Activated B cell treated with CpG ODN at 0.5 μM for 24 hours (primary cell): ENCODE results near the gene PLPP1. TPM values are rescaled to one million over a fixed set of nuclear protein-coding genes. Genes with fewer than 3 reads are reported as not detected.

Experiments
- ATAC-seq: fragments of 200-7000 bp; cut with Tn5 transposase; one replicate; pipeline ENCODE4 v1.10.0; 2021; ENCODE audit warnings: low read depth, mild to moderate bottlenecking, moderate library complexity
- CTCF ChIA-PET: fragments of 350-600 bp; sonication (Branson Sonifier 250); formaldehyde crosslinking; loops from one replicate; lab custom pipeline; 2021; ENCODE audit warnings: antibody characterized with exemption; lab: Charles Lee
- POLR2A ChIA-PET: fragments of 350-600 bp; sonication (Branson Sonifier 250); formaldehyde crosslinking; loops from one replicate; lab custom pipeline; 2021; ENCODE audit warnings: antibody characterized with exemption; lab: Charles Lee
- DNase-seq: peaks from one replicate; pipeline ENCODE4 v3.0.0; 2022
- H3K27ac Mint-ChIP-seq: one replicate; pipeline ENCODE4 v1.8.0; 2020; ENCODE audit warnings: mixed read lengths
- H3K27me3 Mint-ChIP-seq: one replicate; pipeline ENCODE4 v1.8.0; 2021; ENCODE audit warnings: mixed read lengths
- H3K36me3 Mint-ChIP-seq: one replicate; pipeline ENCODE4 v1.8.0; 2021; ENCODE audit warnings: low read depth, mixed read lengths
- H3K4me1 Mint-ChIP-seq: one replicate; pipeline ENCODE4 v1.8.0; 2021; ENCODE audit warnings: mixed read lengths
- H3K4me3 Mint-ChIP-seq: one replicate; pipeline ENCODE4 v1.8.0; 2020; ENCODE audit warnings: mild to moderate bottlenecking, mixed read lengths
- H3K9me3 Mint-ChIP-seq: one replicate; pipeline ENCODE4 v1.8.0; 2020; ENCODE audit warnings: mixed read lengths
- intact Hi-C: fragments of 100-400 bp; cut with micrococcal nuclease; formaldehyde crosslinking; loops from one replicate; pipeline ENCODE4 v1.15.1; 2024
- total RNA-seq: library from RNA; stranded (reverse); gene quantifications from 2 replicates; pipeline ENCODE4 v1.2.3, GENCODE V29; 2022
- TF ChIP-seq, protein P1 (sequence below): fragments of 200-600 bp; IDR thresholded peaks from one replicate; pipeline ENCODE4 v1.8.0; 2022; ENCODE audit warnings: antibody characterized with exemption, mild to moderate bottlenecking

PLPP1 gene
- total RNA-seq, 1 donor from 2014 or later = 12.0 TPM

DNA sequence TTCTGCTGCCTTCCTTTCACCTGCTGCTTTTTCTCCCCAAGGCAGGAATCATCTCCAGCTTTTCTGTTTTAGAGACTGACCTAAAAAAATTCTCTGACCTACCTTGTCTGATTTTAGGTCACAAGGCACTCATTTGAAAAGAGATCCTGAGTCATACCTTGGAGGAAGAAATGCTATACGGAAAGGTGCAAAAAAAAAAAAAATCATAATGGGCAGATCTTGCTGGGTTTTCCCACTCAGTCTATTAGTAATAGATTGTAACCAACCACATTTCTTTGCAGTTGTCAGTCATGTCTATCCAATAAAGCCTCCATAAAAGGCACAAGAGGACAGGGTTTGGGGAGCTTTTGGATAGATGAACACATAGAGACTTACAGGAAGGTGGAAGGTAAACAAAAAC lies 157.0 kb downstream of the PLPP1 start:
- no peak for DNase-seq
- ATAC-seq = no peak
- no peak overlapping the region for H3K27ac Mint-ChIP-seq
- peaks cover 7% of the 10 kb centered on the region for H3K9me3 Mint-ChIP-seq
- CTCF ChIA-PET = no interaction called here
- POLR2A ChIA-PET = interaction anchor here (0.5 kb wide), 1 partner anchor 10 kb away, joined by 3 read pairs; no protein-coding TSS in a partner anchor
- H3K4me3 Mint-ChIP-seq = no peak overlapping the region
- H3K27me3 Mint-ChIP-seq = no peaks in the 10 kb centered on the region
- TF ChIP-seq, protein P1, sequence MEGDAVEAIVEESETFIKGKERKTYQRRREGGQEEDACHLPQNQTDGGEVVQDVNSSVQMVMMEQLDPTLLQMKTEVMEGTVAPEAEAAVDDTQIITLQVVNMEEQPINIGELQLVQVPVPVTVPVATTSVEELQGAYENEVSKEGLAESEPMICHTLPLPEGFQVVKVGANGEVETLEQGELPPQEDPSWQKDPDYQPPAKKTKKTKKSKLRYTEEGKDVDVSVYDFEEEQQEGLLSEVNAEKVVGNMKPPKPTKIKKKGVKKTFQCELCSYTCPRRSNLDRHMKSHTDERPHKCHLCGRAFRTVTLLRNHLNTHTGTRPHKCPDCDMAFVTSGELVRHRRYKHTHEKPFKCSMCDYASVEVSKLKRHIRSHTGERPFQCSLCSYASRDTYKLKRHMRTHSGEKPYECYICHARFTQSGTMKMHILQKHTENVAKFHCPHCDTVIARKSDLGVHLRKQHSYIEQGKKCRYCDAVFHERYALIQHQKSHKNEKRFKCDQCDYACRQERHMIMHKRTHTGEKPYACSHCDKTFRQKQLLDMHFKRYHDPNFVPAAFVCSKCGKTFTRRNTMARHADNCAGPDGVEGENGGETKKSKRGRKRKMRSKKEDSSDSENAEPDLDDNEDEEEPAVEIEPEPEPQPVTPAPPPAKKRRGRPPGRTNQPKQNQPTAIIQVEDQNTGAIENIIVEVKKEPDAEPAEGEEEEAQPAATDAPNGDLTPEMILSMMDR = no peak
- intact Hi-C loops = no loop called here
- no peaks in the 10 kb centered on the region for H3K4me1 Mint-ChIP-seq
- peaks cover 71% of the 10 kb centered on the region for H3K36me3 Mint-ChIP-seq

Other genes starting within 250 kb of the PLPP1 start
- 17.4 TPM in 2 replicates for gene DHX29, start 227.3 kb downstream of the PLPP1 start, total RNA-seq
- 98.8 and 106 TPM in 2 replicates for gene MTREX, start 227.0 kb downstream of the PLPP1 start, total RNA-seq
- 26.6 and 29.9 TPM in 2 replicates for gene SLC38A9, start 177.4 kb upstream of the PLPP1 start, total RNA-seq
- not detected in 2 replicates for gene DDX4, start 203.1 kb upstream of the PLPP1 start, total RNA-seq